GM18868 (cell line): Measurements from ENCODE around the gene PHKB.
"Not testable (repeated sequence)": the region's sequence is repeated elsewhere in the genome, so short reads cannot be mapped to it uniquely, and the experiment has no call there.

Experiments used
- ATAC-seq: cut with Tn5 transposase; IDR thresholded peaks from one replicate; pipeline ENCODE4 v1.9.1; 2021; ENCODE audit warnings: mild to moderate bottlenecking, moderate library complexity; ENCODE audit not compliant: unreplicated experiment

The PHKB gene

DNA sequence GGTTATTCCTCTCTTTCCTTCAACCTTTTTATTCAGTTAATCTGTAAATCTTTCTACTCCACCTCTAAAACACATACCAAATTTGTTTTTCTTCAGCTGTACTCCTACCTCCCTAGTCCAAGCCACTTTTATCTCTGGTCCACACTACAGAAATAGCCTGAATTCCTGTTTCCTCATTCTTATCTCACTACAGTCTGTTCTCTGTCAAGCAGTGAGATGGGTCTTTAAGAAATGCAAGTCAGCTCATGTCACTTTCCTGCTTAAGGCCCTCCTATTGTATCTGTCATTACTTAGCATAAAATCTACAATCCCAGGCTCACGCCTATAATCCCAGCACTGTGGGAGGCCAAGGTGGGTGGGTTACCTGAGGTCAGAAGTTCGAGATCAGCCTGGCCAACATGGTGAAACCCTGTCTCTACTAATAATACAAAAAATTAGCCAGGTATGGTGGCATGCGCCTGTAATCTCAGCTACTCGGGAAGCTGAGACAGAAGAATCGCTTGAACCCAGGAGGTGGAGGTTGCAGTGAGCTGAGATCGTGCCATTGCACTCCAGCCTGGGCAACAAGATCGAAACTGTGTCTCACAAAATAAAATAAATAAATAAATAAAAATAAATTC is 7.0 kb downstream of the PHKB start:
- not testable (repeated sequence) for ATAC-seq

DNA sequence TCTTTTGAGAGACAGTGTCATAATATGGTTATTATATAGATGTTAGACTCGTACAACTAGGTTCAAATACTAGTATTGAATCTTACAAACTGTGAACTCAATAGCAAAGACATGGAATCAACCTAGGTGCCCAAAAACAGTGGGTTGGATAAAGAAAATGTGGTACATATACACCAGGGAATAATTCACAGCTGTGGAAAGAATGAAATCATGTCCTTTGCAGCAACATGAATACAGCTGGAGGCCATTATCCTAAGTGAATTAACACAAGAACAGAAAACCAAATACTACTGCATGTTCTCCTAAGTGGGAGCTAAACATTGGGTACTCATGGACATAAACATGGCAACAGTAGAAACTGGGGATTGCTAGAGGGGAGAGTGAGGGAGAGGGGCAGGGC is 8.1 kb downstream of the PHKB start:
- ATAC-seq, result no peak

DNA sequence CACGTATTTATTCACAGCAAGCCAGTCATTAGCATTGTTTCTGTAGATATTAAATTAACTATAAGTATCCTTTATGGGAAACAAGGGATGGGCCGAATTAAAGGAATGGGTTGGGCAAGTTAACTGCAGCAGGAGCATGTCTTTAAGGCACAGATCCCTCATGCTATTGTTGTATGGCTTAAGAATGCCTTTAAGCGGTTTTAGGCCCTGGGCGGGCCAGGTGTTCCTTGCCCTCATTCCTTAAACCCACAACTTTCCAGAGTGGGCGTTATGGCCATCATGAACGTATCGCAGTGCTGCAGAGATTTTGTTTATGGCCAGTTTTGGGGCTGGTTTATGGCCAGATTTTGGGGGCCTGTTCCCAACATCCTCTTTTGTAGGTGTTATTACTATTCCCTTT is 9.1 kb downstream of the PHKB start:
- no peak for ATAC-seq

DNA sequence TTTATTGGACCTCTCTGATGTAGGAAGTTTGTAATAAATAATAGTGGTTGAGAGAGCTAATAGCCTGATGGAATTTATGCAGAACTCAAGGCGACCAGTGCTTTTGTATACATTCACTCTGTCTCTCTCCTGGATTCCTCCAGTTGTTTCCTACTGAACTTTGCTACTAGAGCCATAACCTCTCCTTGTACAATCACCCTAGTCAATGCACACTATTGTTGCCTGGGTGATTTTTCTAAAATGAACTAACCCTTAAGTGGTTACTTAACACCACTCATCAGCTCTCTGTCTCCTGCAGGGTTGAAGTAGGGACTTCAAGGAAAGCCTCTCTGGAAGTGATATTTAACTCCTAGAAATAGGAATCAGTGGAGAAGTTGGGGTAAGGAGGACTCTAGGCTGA is 9.7 kb downstream of the PHKB start:
- ATAC-seq, result no peak

DNA sequence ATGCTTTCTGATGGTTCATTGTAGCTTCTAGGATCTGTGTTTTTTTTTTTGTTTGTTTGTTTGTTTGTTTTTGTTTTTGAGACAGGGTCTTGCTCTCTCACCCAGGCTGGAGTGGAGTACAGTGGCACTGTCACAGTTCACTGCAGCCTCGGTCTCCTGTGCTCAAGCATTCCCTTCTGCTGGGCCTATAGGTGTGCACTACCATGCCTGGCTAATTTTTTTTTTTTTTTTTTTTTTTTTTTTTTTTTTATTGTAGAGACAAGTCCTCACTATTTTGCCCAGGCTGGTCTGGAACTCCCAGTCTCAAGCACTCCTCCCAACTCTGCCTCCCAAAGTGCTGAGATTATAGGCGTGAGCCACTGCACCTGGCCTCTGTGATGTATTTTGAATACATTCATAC is 11.9 kb downstream of the PHKB start:
- not testable (repeated sequence) for ATAC-seq

DNA sequence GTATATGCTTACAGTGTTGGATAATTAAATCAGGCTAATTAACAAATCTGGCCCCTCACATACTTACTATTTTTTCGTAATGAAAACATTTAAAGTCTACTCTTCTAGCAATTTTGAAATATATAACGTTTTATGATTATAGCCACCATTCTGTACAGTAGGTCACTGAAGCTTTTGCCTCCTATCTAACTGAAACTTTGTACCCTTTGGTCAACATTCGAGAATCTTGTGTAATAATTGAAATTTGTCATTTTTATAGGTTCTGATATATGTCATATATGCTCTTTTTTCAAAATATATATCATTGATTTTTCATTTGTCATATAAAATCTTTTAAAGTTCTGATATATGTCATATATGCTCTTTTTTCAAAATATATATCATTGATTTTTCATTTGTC is 12.7 kb downstream of the PHKB start:
- ATAC-seq, result no peak

DNA sequence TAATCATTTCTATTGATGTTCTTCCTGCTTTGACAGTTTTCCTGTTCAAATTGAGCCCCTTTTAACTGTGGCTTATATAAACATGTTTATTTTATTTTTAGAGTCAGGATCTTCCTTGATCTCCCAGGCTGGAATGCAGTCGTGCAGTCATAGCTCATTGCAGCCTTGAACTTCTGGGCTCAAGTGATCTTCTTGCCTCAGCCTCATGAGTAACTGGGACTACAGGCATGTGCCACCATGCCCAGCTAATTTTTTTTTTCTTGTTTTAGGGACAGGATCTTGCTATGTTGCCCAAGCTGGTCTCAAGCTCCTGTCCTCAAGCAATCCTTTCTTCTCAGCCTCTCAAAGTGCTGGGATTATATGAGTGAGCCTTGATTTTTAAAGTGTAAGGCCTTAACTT is 14.7 kb downstream of the PHKB start:
- no peak for ATAC-seq

DNA sequence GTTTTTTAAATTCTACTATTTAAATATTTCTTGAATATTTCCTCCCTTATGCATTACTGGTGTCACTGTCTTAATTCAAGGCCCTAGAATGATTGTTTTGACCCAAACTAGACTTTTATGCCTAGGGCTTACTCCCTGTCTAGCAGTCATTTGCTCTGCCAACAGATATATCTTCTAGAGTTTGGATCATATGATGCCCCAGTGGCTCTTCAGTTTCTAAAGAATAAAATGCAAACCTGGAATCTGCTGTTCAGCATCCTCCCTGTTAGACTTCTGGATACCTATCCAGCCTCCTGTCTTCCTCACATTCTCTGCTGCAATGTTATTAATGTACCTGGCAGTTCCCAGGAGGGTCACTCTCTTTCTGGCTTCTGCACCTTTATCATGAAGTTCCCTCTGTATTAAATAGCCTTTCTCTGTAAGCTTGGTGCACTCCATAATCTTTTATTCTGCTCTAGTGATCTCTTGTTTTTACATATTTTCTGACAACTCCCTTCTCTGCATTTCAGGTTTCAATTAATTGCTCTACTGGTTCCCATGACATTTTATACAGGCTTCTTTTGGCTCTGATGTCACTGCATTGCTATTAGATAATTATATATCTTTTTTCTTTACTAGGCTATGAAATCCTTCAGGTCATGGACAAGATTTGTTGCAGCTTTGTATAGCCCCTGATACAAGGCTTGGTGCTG is 15.7 kb downstream of the PHKB start:
- ATAC-seq, result no peak

DNA sequence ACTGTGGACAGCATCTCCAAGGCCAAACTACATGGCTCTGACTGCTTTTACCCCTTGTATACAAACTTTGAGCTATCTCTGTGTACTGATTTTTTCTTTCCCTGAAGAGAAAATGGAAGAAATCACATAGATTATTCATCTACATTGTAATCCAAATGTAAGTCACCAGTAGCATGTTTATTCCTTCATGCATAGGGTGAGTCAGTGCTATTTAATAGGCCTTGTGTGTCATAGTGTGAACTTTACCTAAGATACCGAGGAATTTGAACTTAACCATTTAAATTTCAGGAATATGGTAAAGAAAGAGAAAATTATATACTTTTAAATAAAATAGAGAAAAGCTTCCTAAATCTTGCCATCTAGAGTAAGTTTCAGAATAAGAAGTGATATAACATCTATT is 16.5 kb downstream of the PHKB start:
- no peak for ATAC-seq

DNA sequence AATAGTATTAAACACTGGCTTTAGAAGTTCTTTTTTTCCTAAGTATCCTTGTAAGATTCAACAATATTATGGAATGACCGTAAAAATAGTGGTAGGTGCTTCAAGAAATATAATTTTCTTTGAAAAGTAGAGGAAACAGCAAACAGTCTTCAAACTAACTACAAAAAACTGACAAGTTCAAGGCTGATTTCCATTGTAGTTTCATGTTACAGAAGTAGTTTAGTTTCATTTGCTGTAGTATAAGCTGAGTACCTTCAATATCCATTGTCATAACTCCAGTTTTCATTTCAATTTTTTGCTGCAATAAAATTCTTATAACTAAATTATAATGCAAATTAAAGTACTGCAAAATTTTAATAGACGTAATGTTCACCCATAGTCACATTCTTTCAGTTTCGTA is 19.3 kb downstream of the PHKB start:
- no peak for ATAC-seq

DNA sequence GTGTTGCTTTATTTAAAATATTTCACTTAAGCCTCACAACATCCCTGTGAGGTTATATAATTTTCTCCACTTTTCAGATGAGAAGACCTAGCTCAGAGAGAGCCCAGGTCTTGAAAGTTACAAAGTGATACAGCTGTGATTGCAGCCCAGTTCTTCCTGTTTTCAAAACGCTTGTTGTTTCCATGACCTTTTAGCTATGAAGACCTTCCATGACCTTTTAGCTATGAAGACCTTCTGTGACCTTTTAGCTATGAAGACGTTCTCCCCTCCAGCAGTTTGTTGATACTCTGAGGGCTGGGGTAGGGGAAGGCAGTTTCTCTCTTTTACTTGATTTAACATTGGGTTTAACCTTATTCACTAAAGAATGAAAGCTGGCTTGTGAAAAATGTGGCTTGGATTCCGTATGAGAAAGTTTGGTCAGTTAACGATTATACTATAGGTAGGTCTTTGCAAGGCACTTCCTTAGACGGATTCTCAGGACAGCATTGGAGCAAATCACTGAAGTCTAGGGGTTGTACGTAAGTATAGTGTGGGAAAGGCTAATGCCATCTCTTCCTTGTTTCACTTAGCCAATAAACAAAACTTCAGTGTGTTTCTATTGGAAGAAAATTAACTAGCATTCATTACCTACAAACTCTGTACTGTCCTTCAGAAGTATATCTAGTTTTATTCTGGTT is 20.7 kb downstream of the PHKB start:
- no peak for ATAC-seq

DNA sequence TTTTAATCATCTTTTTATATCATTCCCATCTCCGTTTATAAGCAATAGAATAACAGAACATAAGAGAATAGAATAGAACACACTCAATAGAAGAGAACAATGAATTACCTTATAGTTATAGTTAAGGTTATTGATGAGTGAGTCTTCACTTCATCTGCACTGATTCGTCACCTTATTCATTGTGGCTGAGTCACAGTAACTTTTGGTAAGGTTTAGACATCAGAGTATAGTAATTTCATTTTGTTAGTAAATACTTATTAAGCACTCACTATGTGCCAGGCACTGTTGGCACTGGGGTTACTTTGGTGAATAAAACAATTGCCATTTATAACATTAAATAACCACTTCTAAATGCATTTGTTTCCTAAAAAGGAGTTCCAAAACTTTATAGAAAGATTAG is 22.5 kb downstream of the PHKB start:
- no peak for ATAC-seq

DNA sequence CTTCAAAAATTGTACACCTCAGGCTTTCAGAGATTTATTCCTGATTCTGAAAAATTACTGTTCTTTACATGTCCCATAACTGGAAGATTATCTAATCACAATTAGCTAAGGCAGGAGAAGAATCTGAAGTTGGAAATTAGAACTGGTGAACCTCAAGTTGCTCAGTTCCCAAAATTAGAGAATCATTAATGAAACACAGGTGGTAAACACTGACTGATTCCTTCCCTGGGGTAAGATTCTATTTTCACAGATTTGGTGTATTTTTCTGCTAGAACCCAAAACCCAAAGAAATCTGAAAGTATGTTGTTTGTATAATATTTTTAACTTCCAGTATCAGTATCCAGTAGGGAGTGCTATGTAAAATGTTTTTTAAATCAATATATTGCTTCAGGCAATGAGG is 25.7 kb downstream of the PHKB start:
- ATAC-seq, result no peak

DNA sequence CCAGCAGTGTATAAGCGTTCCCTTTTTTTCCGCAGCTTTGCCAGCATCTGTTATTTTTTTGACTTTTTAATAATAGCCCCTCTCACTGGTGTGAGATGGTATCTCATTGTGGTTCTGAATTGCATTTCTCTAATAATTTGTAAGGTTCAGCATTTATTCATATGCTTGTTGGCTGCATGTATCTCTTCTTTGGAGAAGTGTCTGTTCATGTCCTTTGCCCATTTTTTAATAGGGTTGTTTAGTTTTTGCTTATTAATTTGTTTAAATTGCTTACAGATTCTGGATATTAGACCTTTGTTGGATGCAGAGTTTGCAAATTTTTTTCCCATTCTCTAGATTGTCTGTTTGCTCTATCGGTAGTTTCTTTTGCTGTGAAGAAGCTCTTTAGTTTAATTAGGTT is 26.9 kb downstream of the PHKB start:
- ATAC-seq, result no peak

DNA sequence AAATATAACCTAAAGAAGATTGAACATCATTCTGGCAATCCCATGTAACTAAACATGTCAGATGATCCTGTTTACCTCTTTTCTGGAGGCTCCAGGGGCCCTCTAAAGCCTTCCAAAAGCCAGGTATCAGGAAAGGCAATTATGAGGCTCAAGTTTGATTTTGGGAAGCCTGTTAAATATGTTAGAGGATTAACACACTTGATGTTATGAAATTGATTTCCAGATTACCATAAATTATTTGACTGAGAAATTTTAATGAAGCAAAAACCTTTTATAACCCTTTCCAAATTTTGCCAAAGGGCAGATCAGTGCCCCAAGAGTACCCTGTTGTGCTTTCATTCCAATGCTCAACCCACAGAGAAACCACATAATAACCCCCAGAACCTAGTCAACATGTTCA is 29.3 kb downstream of the PHKB start:
- no peak for ATAC-seq

DNA sequence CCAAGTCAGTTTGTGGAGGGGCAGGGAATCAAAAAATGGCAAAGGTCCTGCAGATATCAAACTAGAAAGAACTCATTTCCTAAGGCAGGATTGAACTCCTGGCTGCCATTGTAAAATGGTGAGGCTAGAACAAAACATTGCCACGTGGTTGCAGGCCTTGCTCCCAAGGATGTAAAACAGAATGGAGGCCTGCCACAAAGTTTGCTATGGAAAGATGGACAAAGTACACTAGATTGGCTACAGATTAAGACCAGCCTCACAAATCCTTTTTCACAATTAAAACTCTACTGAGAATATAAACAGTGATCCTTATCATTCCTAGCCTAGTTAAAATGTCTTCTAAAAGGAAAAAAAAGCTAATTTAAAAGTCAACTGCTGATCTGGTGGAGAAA is 30.9 kb downstream of the PHKB start:
- no peak for ATAC-seq

DNA sequence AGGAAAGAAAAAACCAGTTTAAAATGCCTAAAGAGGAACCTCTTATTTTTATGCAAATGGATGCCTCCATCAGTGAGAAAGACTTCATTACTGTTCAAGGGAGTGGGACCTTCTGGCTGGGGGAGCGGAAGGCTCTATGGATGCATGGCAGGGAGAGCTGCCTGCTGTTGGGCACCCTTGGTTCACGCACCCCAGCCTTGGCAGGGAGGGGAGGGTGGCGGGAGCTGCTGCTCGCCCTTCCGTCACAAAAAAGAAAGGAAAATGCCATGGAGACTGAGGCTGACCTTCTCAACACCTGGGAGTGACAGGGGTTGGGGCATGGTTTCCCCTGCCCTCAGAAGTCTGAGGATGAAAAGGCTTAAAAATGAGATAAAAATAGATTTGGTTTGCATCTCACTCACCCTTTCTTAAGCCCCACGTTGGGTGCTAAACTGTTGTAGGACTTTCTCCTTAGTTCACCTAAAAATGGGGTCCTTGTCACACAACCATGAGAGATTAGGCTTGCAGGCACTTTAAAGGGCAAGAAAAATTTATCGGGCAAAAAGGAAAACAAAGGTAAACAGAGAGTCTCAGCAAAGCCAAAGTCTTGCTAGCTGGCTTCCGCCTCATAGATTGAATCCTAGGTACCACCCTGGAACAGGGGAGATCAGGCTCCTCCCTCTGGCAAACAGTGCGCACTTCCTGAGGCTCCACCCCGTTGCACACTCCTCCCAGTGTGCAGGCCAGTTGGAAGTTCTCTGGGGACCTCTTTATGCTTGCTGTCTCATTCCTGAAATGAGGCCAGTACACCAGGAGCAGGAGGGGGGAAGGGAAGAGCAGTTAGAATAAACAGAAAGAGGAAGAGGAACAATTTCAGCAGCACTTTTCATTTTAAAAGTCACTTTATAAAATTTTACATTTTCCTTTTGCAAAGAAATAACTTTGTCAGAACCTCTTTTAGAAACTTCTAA is 31.6 kb downstream of the PHKB start:
- ATAC-seq, result peak; percentile 76

DNA sequence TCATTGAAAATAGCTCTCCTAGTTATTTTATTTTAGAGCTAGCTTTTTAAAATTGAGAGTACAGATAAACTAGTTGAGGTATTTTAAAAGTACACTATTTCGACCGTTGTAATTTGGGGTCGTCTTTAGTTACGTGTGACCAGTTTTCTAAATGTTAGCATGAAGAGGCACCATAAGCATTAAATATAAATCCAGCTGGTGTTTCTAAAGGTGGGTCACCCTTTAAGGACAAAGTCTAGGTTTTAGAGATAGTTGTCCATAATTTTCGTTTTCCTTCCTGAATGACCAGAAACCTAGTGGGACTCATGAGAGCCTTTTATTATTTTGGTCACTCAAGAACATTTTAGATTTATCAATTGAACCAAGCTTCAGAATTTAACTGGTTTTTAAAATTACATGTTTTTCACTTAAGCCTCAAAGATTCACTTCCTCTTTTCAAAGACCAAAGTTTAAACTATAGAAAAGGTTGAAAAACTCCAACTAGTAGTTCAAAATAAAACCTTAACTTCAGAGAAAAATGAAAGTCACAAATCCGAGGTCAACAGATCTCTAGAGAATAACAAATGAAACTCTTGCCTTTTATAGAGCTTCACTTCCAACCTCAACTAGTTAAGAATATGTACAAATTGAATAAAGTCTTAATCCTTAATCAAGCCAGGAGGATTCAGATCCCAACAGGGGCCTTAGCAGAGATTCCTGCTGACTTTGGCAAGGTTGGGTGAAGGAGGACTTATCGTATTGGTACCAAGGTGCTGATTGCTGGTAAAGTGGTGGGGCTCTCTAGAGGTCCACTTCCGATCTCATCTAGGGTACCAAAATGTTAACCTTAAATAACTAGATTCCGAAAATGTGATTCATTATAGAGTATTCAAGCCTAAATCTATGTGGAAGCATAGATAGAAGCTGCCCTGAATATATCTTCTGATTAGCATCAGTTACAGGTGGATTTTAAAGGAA is 32.5 kb downstream of the PHKB start:
- ATAC-seq, result peak; percentile 60

DNA sequence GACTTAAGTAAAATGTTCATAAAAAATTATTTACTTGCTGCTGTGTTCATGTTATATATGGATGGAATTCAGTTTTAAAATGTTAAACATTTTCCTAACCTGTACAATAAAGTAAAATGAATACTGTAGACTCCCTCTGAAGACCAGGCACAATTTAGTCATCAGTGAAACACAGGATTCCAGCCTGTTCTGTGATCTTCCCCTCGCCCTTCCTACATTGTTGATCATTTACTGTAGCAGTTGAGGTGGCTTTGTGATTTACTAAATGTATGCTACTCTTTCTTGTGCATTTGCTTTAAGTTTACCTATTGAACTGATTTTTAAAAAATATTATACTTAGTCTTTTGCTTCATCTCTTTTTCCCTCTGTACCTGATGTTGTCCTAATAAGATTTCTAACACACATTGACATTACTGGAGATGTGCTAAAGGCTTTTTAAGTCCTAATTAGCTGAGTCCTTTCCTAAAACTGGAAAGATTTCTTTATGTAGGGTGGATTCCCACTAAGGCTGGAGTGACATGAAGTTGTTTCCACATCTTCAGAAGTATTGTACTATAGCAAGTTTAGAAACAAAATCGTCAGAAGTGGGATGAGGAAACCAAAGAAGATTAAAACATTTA is 38.1 kb downstream of the PHKB start:
- ATAC-seq, result no peak
